Spleen (tissue), 11 donors: Measurements from ENCODE around the gene FAM219A. TPM values are rescaled to one million over a fixed set of nuclear protein-coding genes. Genes with fewer than 3 reads are reported as not detected.
A peak's percentile ranks its signal among the peaks of the same experiment; 100 is the strongest.

Source experiments
- DNase-seq: peaks from one replicate; pipeline ENCODE4 v3.0.0-alpha.2; 2020
- H3K27ac ChIP-seq, 8 donors: fragments of 200-600 bp; sonication (generic) in 7 of 8; 1 replicate in 4 of 8; 2 replicates in 4 of 8; pipeline versions ENCODE4 v1.5.0 to v1.8.0; 2016 to 2021; ENCODE audit warnings: inconsistent platforms in 4 of 8, mild to moderate bottlenecking in 4 of 8, moderate library complexity in 1 of 8
- H3K27me3 ChIP-seq, 7 donors: fragments of 200-600 bp; sonication (generic) in 6 of 7; replicated peaks in 1 of 7; 1 replicate in 4 of 7; 2 replicates in 3 of 7; pipeline versions ENCODE4 v1.5.0 to v1.8.0; 2016 to 2021; ENCODE audit warnings: inconsistent platforms in 3 of 7, mild to moderate bottlenecking in 1 of 7
- H3K36me3 ChIP-seq, 6 donors: fragments of 200-600 bp; sonication (generic) in 5 of 6; 1 replicate in 4 of 6; 2 replicates in 2 of 6; pipeline versions ENCODE4 v1.5.0 to v1.8.0; 2016 to 2021; ENCODE audit warnings: inconsistent platforms in 2 of 6
- H3K4me1 ChIP-seq, 6 donors: fragments of 200-600 bp; sonication (generic) in 5 of 6; 1 replicate in 3 of 6; 2 replicates in 3 of 6; pipeline versions ENCODE4 v1.5.0 to v1.8.0; 2016 to 2021; ENCODE audit warnings: inconsistent platforms in 3 of 6
- H3K4me3 ChIP-seq, 8 donors: fragments of 200-600 bp; sonication (generic) in 7 of 8; 1 replicate in 4 of 8; 2 replicates in 4 of 8; pipeline versions ENCODE4 v1.5.0 to v1.8.0; 2016 to 2021; ENCODE audit warnings: inconsistent platforms in 4 of 8, mild to moderate bottlenecking in 4 of 8, moderate library complexity in 2 of 8
- H3K9me3 ChIP-seq, 8 donors: fragments of 200-600 bp; sonication (generic) in 7 of 8; 1 replicate in 4 of 8; 2 replicates in 4 of 8; pipeline versions ENCODE4 v1.5.0 to v1.8.0; 2016 to 2021; ENCODE audit warnings: inconsistent platforms in 4 of 8
- POLR2A ChIP-seq, 3 donors: fragments of 450-650 bp; IDR thresholded peaks; one replicate each; pipeline ENCODE4 v1.5.1; 2017; ENCODE audit warnings: antibody characterized with exemption in 3 of 3, mild to moderate bottlenecking in 1 of 3
- POLR2AphosphoS5 ChIP-seq, 3 donors: sonication (generic); formaldehyde crosslinking; IDR thresholded peaks; one replicate each; pipeline ENCODE4 v1.5.1; 2017; ENCODE audit warnings: antibody characterized with exemption in 3 of 3
- WGBS, 5 donors: extraction: QIAGEN DNeasy Blood & Tissue Kit in 3 of 5; methylation state at CpG; one replicate each; pipeline versions ENCODE4 v1.1.5 to v1.1.7; 2013 to 2018; 5-methylcytosine and 5-hydroxymethylcytosine counted together
- intact Hi-C: fragments of 100-400 bp; cut with DNase I; formaldehyde crosslinking; loops from one replicate; pipeline ENCODE4 v1.15.0; 2023; ENCODE audit warnings: low total_unique reads
- polyA plus RNA-seq, 3 donors: library from polyadenylated mRNA; stranded (reverse); fragments of 200-250 nt; gene quantifications; one replicate each; pipeline ENCODE4 v1.2.1, GENCODE V29; 2013
- total RNA-seq, 7 donors: library from RNA; depleted of rRNA in 3 of 7; stranded (reverse); fragments of >200 nt in 3 of 7; fragmentation: NEBNext Ultra II Directional in 4 of 7; extraction: Animal tissue kit (Norgen Biotek cat#: 25700) in 4 of 7; gene quantifications; one replicate each; pipeline versions ENCODE4 v1.1.0 to v1.2.1, GENCODE V29; 2016 to 2021
- TF ChIP-seq, protein P1 (sequence below), 11 experiments: fragments of 200-600 bp in 7 of 11; fragments of 450-650 bp in 4 of 11; sonication (generic) in 4 of 11; IDR thresholded peaks in 8 of 11; conservative IDR thresholded peaks in 3 of 11; 1 replicate in 7 of 11; 2 replicates in 4 of 11; pipeline versions ENCODE4 v1.4.0 to v1.8.0; 2016 to 2021; ENCODE audit warnings: antibody characterized with exemption in 11 of 11, inconsistent platforms in 4 of 11, mild to moderate bottlenecking in 1 of 11
- donor health status: healthy with polysubstance abuse.
- donor health status: DM: no; HTN: no; CAD: no; lungs with moderate emphysema.
- donor health status: DM: no; HTN: no; CAD: no.
- donor health status: Bipolar disorder and iron deficiency.
- donor health status: healthy.
- donor health status: DM: no; HTN: no; CAD: no.
- donor health status: DM: yes; HTN: yes; CAD: no.

Gene FAM219A
- total and polyA plus RNA-seq, 10 donors: 3.2 to 26.9 (median 11.0) TPM

DNA sequence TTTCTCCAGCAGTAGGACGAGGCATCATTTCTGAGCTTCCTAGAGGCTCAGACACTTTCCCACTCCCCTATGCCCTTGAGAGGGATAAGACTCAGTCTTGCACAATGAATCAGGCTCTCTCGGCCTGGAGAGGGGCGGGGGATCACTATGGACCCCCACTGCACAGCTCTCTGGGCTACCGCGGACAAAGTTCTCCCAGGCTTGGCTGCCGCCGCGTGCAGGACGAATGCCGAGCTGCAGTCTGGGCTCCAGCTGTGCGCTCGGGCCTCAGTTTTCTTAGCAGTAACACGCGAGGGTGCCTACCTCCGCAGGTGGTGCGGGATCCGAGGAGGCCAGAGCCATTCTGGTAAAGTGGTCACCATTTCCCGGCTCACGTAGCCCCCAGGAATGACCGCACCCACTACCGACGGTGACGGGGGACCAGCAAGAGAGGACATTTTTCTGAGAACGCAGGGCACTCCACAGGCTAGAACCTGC lies 78.3 kb downstream of the FAM219A start:
- H3K27ac ChIP-seq: peak overlapping the region in 3 of 8 donors; percentile 48 to 63 (median 61)
- peaks cover 0 to 18% (median 0%) of the 10 kb centered on the region in 7 donors for H3K27me3 ChIP-seq

DNA sequence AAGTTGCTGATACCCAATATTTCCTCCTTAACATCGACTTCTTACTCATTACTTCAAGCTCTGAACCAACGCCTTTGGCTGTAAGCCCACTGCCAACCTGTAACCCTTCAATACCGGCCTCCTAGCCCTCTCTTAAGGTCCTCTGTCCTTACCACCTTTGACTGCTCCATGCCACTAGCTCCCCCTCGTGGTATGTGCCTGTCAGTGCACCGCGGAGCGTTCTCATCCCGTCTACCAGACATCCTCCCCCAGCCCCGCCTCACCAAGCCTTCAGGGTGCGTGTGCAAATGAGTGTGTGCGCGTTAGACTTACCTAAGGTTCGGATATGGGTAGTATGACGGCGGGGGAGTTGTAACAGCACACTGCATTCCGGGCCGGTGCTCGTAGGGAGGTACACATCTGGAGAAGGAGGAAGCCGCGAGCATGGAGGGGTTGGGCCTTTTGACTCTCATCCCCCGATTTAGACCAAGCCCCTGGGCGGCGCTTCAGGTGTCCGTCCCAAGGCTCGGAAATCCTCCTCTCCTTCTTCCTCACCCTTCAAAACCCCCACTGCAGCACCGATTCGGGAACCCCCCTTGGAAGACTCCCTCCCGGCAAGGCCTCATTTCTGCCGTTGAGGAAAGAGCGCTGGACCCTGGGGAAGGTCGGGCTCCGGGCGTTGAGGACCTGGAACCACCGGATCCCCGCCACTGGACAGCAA lies 78.9 kb downstream of the FAM219A start:
- Histone ChIP-seq H3K4me3 (peak overlapping the region in 7 of 8 donors; percentile 22 to 79 (median 54)), H3K4me1 (peaks cover 29 to 61% (median 48%) of the 10 kb centered on the region in 6 donors), H3K27me3 (peaks cover 0 to 18% (median 0%) of the 10 kb centered on the region in 7 donors), H3K27ac (peak overlapping the region in 3 of 8 donors; percentile 48 to 63 (median 61)), H3K9me3 (no peaks in the 10 kb centered on the region), H3K36me3 (no peaks in the 10 kb centered on the region)
- DNase-seq: peak; percentile 96
- intact Hi-C loops: loop anchor here (5.0 to 10.0 kb wide), 2 partner anchors 47 to 125 kb away; no protein-coding TSS in a partner anchor
- WGBS, 5 donors: 2 to 7% (median 4%) methylated on average over 30 to 35 of the region's 35 CpGs
- TF ChIP-seq POLR2A (IDR thresholded peaks at IDR 0.05) (no peak), POLR2AphosphoS5 (IDR thresholded peaks at IDR 0.05) (peak in 2 of 3 donors; percentile 57 to 62)
- TF ChIP-seq, protein P1, sequence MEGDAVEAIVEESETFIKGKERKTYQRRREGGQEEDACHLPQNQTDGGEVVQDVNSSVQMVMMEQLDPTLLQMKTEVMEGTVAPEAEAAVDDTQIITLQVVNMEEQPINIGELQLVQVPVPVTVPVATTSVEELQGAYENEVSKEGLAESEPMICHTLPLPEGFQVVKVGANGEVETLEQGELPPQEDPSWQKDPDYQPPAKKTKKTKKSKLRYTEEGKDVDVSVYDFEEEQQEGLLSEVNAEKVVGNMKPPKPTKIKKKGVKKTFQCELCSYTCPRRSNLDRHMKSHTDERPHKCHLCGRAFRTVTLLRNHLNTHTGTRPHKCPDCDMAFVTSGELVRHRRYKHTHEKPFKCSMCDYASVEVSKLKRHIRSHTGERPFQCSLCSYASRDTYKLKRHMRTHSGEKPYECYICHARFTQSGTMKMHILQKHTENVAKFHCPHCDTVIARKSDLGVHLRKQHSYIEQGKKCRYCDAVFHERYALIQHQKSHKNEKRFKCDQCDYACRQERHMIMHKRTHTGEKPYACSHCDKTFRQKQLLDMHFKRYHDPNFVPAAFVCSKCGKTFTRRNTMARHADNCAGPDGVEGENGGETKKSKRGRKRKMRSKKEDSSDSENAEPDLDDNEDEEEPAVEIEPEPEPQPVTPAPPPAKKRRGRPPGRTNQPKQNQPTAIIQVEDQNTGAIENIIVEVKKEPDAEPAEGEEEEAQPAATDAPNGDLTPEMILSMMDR (IDR thresholded peaks at IDR 0.05 in 8 of 11, conservative IDR thresholded peaks at IDR 0.05 in 3 of 11): peak; percentile 94 to 98 (median 97)

More for the DNA sequence above, 78.3 kb downstream of the FAM219A start:
- peak overlapping the region in 7 of 8 donors; percentile 47 to 79 (median 54) for H3K4me3 ChIP-seq
- intact Hi-C loops: loop anchor here (5.0 to 10.0 kb wide), 2 partner anchors 48 to 125 kb away; no protein-coding TSS in a partner anchor
- WGBS, 5 donors: 13 to 27% (median 19%) methylated on average over 11 to 24 of the region's 24 CpGs
- TF ChIP-seq, protein P1 (IDR thresholded peaks at IDR 0.05 in 8 of 11, conservative IDR thresholded peaks at IDR 0.05 in 3 of 11): no peak
- TF ChIP-seq POLR2A (IDR thresholded peaks at IDR 0.05) (no peak), POLR2AphosphoS5 (IDR thresholded peaks at IDR 0.05) (no peak)
- peak; percentile 86 for DNase-seq
- H3K9me3 ChIP-seq: no peaks in the 10 kb centered on the region
- H3K4me1 ChIP-seq: peaks cover 29 to 57% (median 47%) of the 10 kb centered on the region in 6 donors
- no peaks in the 10 kb centered on the region for H3K36me3 ChIP-seq

DNA sequence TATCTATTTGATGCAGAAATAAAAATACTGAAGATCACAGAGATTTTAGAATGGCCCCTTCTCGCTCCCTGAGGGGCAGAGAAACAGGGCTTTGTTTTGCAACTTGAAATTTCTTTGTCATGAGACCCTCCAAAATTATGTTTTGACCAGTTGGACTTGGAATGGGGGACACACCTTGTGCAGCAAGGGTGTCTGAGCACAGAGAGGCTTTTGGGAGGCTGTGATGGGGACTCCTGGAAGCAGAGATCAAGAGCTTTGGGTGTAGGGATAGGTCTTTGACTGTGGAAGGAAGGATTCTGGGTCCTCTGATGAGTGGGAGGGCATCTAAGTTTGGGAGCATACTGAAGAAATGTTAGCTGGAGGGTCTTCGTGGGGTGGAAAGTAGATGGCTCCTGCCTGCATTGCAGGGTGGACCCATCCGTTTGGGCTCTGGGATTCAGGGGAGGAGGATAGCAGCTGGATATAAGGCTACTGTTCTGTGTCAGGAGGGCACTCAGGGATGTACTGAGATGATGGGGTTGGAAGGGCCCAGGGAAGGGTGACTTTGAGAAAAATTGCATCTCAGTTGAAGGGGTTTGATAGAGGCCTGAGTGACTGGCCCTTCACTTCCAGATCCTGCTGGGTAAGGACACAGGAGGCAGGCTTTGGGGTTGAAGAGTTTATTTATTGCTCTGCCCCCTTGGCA lies 79.9 kb downstream of the FAM219A start:
- Histone ChIP-seq H3K4me3 (no peak overlapping the region), H3K36me3 (no peaks in the 10 kb centered on the region), H3K9me3 (no peaks in the 10 kb centered on the region), H3K27me3 (peaks cover 0 to 18% (median 0%) of the 10 kb centered on the region in 7 donors), H3K4me1 (peaks cover 29 to 61% (median 48%) of the 10 kb centered on the region in 6 donors), H3K27ac (no peak overlapping the region)
- peak; percentile 35 for DNase-seq
- intact Hi-C loops: no loop called here
- TF ChIP-seq POLR2A (IDR thresholded peaks at IDR 0.05): no peak
- TF ChIP-seq, protein P1 (IDR thresholded peaks at IDR 0.05 in 8 of 11, conservative IDR thresholded peaks at IDR 0.05 in 3 of 11): no peak
- 91 to 99% (median 97%) methylated on average over 3 of the region's 3 CpGs for WGBS, 5 donors
